AG08395 (cell line): Measurements from ENCODE around the gene VPS37B.
"Not testable (repeated sequence)": the region's sequence is repeated elsewhere in the genome, so short reads cannot be mapped to it uniquely, and the experiment has no call there.

Experiments
- DNase-seq: peaks from one replicate; pipeline ENCODE4 v3.0.0; 2012; ENCODE audit warnings: mixed read lengths, low spot score

The VPS37B gene, protein sequence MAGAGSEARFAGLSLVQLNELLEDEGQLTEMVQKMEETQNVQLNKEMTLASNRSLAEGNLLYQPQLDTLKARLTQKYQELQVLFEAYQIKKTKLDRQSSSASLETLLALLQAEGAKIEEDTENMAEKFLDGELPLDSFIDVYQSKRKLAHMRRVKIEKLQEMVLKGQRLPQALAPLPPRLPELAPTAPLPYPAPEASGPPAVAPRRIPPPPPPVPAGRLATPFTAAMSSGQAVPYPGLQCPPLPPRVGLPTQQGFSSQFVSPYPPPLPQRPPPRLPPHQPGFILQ

DNA sequence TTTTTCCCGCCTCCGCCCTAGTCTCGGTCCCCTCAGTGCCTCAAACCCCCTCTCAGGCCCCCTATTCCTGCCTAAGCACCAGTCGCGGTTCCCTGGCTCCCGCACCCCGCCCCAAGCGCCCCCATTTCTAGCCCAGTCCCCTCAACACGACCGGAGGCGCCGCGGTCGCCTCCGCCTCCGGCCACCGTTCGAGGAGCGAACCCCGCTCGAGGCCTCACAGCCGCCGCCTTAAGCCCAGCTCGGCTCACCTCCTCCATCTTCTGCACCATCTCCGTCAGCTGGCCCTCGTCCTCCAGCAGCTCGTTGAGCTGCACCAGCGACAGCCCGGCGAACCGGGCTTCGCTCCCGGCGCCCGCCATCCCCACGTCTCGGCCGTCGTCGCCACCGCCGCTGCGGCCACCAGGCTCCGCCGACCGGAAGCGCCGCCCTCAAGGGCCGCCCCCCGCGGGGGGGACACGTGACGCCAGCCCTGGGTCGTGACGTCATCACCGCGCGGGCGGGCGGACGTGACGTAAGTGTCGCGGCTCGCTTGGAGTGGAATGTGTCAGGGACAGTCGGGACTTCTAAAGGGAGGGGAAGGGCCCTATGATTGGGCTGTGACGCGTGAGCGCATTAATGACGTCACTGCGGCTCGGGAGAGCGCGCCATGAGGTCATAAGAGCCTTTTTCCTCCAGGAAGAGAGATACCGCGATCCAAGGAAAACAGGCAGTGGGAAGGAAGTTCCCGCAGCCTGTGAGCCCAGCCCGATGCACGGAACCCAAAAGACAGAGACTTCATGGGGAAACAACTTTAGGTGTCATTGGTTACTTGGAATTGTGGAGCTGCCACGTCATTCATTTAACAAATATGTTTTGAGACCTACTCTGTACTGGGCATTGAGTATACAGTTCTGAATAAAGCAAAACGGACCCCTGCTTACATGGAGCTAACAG, at the start of gene VPS37B:
VPS37B (minus strand) TSS at position 421 of the 933 bp plus-strand sequence; CDS start at position 359, 62 bp downstream.
- DNase-seq, result peak; percentile 94

DNA sequence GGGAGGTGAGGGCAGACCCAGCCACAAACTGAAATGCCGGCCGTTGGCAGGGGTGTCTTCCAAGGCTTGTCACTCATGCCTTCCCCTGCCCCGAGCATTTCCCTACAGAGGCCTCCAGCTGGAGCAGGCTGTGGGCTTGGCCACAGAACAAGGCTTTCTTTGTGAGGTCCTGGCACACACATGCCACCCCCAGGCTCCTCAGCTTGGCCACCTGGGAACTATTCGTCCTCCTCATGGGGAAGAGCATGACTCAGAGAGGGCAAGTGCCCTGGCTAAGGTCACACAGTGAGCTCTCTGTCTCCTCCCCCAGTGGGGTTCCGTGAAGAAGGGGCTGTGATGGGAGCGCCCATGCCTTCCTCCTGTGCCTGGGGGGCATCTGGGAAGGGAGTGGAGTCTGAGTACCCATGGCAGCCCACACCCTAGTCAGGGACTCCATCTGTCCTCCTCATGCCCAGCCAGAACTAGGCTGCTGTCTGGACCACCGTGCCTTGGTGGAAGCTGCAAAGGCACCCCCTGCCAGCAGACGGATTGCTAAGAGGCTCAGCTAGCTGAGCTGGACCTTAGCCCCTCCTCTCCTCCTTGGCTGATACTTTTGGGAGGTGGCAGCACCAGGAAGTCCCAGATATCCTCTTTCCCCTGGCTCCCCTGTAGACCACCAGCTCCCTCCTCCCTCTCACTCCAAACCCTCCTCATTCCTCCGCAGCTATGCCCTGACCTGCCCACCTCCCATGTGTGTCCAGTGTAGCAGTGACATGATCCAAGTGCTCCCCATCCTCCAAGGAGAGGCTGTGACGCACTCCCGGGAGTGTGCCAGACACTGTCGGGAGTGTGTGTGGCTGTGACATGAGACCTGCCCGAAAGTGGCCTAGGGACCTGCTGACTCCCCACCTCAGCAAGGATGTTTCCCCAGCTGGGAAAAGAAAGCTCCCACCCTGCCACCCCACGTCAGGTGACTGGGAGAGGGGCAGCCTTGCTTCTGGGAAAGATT, 49.0 kb upstream of the VPS37B start:
- DNase-seq, result peak; percentile 41

DNA sequence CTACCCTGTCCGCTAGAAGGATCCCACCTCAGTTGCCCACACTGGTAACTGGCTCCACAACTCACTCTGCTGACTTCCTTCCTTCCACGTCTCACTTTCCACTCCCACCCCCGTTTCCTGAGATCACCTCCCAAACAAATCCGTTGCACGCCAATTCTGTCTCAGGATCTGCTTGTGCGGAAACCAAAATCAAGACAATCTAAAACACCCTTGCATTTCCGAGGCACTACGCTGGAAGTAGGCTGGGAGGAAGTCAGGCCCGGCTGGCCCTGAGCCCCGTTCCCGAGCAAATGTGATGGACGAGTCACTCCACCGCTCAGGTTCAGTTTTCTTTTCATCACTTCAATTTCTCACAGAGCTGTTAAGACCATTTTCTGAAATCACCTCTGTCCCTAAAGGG, 47.3 kb upstream of the VPS37B start:
- no peak for DNase-seq

DNA sequence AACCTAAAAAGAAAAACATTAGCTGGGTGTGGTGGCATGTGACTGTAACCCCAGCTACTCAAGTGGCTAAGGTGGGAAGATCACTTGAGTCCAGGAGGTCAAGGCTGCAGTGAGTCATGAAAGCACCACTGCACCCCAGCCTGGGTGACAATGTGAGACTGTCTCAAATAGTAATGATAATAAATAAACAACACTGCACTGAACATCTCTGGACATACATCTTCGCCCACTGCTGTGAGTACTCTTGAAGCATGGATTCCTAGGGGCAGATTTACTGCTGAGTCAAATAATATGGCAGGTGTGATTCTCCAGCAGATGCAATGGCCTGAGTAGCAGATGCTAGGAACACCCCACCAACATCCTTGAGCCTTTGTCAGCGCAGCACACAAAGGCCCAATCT, 46.7 kb upstream of the VPS37B start:
- DNase-seq, result no peak

DNA sequence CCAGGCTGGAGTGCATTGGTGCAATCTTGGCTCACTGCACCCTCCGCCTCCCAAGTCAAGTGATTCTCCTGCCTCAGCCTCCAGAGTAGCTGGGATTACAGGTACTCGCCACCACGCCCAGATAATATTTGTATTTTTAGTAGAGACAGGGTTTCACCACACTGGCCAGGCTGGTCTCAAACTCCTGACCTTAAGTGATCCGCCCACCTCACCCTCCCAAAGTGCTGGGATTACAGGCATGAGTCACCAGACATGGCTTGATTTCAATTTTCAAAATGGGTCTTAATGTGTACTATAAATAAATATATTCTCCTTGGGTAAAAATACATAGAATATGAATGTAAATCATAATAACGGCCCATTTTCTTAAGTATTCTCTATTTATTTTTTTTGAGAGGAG, 45.4 kb upstream of the VPS37B start:
- DNase-seq, result not testable (repeated sequence)

DNA sequence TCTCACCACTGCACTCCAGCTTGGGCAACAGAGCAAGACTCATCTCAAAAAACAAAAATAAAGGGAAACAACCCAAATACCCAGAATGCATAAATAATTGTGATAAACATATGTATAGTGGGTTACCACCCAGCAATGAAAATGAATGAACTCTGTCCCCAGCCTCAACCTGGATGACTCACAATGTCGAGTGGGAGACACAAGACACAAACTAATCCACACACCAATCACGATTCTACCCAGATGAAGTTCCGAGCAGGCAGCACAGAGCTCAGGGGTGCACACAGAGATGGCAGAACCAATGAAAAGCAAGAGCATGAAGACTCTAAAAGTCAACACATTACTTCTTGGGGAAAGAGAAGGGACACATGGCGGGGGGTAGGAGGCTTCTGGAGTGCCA, 43.2 kb upstream of the VPS37B start:
- DNase-seq, result no peak

DNA sequence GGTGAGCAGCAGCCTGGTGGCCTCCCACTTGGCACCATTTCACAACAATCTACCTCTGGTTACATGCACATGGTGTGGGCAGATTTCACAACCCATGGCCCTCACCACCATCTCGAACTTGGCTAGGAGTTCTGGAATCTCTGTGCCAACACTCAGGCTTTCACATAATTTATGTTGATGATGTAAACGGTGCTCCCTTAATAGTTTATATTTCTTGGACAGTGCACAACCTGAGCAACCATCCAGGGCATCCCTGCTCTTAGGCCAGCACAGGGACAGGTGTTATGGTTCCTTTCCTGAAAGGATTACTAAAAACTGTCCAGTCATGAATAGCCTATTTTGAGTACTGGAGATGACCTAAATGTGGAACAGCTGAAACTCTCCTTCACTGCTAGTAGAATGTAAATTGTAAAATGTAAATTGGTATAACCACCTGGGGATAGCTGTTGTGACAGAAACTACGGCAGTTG, 41.7 kb upstream of the VPS37B start:
- no peak for DNase-seq

DNA sequence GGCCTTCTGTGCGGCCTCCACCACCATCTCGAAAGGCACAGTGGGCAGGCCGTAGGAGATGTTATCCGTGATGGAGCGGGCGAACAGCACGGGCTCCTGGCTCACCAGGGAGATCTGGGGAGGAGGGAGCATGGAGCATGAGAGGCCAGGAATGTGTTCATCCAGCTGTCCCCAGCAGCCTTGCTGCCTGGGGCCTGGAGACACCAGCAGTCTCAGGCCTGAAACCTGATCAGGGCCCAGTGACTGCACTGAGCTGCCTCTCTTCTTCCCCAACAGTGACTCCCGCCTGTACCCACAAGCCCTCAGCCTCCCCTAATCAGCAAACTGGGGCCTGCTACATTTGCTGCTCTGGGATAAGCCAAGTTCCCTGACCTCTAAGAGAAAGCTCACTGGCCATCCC, 39.4 kb upstream of the VPS37B start:
- no peak for DNase-seq

DNA sequence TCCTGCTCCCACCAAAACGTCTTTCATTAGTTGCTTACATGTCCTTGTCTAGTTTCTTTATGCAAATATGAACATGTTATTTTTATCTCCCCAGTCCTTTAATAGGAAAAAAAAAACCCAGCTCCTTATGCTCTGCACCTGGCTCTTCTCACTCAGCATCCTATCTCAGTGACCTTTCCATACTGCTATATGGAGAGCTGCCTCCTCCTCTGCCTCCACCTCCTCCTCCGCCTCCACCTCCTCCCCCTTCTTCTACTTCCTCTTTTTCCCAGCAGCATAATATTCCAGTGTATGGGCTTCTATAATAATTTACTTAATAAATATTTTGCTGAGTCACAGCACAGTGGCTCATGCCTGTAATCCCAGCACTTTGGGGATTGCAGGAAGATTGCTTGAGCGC, 38.8 kb upstream of the VPS37B start:
- DNase-seq, result no peak

DNA sequence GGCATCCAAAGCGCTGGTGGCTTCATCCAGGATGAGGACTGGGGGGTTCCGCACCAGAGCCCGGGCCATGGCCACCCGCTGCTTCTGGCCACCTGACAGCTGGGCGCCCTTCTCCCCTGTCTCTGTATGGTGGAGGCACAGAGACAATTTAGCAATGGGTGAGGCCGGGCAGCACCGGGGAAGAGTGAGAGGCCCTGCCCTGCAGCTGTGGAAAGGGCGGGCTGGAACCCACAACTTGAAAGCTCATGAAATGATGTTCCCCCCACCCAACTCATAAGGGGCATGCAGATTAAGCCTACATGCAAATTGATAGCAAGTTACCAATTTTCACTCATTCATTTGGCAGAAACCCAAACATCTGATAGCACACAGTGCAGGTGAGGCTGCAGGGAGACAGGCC, 36.3 kb upstream of the VPS37B start:
- DNase-seq, result no peak

DNA sequence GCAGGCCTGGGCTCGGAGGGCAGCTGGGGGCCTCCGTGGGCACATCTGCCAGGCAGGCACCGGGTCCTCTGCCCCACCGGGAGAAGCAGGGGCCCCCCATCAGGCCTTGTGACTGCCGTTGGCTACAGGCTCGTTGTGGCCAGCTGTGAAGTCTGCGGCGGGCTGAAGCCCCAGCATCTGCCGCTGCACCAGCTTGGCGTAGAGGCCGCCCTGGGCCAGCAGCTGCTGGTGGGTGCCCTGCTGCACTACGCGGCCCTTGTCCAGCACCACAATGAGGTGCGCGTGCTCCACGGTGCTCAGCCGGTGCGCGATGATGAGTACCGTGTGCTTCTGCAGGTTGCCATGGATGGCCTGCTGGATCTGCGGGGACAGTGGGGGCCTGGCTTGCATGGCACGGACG, 33.9 kb upstream of the VPS37B start:
- DNase-seq, result no peak

DNA sequence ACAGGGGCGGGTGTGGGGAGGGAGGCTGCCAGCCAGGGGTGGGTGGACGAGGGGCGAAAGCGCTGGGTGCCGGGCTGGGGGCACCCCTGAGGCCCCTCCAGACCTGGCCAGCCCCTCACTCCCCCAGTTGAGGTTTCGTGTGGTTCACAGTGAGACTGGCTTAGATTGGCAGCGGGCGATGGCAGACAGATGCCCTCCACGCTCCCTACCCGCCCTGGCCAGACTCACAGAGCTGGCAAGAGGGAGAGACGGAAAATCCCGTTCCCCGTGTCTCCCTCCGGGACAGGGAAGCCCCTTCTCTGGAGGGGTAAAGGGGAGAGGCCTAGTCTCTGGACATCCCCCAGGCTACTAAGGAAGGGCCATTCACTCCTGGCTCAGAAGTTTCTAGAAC, 33.2 kb upstream of the VPS37B start:
- no peak for DNase-seq

DNA sequence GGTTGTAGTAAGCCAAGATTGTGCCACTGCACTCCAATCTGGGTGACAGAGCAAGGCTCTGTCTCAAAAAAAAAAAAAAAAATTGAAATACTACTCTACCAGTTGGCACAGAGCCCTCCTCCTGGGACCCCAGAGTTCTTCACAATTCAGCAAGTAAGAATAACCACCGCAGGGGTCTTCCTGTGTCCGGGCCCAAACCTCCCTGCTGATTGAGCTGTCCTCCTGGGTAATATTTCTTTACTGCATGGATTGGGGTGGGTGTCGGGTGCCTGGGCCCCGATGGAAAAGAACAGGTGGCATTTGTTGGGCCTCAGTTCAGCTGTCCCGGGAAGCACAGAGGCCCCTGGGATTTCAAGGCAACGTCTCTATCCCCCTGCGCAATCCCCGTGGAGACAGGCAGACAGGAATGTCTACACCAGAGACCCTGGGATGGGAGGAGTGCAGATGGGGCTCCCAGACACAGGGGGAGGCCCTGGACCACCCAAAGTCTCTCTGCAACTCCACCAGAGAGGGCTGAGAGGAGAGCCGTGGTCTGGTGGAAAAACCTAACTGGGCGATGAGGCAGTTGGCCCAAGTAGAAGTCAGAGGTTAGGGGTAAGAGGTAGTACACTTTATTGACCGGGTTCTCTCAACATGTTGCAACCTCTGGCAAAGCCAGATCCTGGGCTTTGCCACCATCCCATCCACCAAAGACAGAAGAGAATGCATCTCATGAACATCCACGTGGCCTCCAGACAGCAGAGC, 32.7 kb upstream of the VPS37B start:
- no peak for DNase-seq

DNA sequence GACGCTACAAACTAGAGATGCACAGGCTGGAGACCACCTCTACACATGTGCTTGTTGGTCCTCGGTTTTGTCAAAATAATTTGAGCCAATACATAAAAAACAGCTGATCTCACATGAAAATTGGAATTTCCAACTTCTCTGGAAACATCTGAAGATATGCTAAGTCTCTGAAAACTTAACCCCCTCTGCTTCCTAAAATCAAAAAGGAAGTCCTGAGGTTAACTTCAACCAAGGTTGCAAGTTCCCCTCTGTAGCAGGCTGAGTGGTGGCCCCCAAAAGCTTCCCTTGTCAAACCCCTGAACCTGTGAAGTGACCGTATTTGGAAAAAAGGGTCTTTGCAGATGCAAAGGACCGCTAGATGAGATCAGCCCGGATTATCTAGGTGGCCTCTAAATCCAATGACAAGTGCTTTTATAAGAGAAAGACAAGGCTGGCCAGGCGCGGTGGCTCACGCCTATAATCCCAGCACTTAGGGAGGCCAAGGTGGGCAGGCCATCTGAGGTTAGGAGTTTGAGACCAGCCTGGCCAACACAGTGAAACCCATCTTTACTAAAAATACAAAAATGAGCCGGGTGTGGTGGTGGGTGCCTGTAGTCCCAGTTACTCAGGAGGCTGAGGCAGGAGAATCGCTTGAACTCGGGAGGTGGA, 32.0 kb upstream of the VPS37B start:
- no peak for DNase-seq

DNA sequence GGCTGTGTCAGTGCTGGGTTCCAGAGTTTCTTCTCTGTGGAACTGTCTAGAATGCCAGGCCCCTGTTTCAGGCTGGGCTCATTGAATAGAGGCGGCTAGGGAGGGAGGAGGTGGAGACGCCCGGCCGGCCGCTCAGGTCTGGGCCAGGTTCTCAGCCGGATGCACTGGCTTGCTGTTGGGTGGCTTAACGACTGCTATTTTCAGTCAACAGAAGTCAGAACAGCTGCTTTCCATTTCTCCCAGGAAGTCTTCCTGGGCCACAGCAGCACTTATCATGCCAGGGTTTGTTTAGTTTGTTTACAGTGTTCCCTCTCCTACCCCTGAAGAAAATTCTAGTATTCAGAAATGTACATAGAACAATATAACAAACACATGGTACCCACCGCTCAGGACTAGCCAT, 26.0 kb upstream of the VPS37B start:
- DNase-seq, result no peak

DNA sequence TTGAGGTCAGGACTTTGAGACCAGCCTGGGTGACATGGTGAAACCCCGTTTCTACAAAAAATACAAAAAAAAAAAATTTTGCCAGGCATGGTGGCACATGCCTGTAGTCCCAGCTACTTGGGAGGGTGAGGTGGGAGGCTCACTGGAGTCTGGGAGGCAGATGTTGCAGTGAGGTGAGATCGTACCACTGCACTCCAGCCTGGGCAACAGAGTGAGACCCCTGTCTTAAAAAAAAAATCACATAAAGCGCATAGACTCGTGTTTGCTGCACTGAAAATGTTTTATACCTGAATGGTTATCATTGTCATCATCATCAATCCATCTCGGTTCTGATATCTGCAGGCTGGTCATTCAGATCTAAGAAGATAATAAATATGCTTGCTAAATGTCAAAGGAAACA, 24.8 kb upstream of the VPS37B start:
- DNase-seq, result no peak

DNA sequence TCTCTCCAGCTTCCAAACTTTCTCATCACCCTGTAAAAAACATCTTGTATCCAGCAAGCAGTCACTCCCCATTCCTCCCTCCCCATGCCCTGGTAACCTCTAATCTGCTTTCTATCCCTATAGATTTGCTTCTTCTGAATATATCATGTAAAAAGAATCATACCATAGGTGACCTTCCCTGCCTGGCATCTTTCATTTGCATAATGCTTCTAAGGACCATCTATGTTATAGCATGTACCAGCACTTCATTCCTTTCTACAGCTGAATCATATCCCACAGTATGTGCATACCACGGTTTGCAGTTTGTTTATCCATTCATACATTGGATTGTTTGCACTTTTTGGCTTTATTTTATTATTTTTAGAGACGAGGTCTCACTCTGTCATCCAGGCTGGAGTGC, 22.9 kb upstream of the VPS37B start:
- DNase-seq, result no peak

DNA sequence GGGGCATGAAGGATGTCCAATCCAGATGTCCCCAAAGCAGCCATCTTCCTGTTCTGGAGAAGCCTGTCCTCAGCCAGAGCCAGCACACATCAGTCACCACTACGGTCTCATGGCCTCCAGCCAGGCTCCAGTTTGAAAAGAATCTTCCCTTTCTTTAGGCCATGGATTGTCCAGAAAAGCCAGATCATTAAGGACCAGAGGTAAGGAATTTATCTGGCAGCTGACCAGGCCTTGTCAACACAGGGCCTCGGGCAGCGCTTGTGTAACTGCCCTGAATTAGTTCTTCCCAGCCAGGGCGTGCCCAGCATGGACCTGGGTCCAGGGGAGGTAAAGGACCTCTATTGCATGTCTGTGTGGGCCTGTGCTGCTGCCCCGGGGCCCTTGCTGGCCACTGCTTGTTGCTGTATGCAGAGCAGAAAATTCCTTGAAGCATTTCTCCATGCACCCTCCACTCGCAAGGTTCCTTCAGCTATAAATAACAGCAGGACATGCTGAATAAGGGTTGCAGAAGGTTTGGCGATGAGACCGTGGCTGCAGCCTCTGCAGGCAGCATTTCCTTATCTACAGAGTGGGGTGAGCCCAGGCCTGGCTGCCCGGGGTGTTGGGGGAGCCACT, 21.7 kb upstream of the VPS37B start:
- DNase-seq, result peak; percentile 51

DNA sequence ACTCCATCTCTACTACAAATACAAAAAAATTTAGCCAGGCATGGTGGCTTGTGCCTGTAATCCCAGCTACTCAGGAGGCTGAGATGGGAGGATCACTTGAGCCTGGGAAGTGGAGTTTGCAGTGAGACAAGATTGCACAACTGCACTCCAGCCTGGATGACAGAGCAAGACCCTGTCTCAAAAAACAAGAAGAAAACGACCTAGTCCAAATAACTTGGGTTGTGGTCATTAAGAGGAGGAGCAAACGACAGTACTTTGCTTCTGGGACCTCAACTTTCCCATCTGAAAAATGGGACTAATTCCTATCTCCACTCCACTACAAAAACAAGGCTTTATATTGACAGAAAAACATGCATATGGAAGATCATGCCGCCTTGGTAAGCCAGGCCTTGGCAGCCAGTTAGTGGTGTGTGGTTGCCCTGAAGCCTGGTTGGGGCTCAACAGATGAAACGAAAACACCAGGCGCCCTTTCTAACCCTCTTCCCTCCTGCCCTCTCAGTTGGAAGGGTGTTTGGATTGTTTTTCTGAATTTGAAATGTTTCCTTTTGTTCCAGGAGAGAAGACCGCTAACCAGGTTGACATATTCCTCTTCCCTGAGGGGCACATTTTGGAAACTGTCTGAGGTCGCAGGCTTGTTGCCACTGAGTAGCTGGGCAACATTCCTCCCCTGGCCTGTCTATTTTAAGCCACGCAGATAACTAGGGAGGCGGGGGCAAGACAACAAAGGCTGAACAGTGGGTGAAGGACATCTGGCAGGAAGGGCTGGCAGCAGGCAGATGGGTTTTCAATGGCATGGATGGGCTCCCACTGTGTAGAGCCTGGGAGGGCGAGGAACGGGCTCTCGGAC, 13.7 kb upstream of the VPS37B start:
- no peak for DNase-seq
